K562 (cell line): ENCODE data around the gene SPATA33. TPM values are rescaled to one million over a fixed set of nuclear protein-coding genes. Genes with fewer than 3 reads are reported as not detected.
A peak's percentile ranks its signal among the peaks of the same experiment; 100 is the strongest.

ENCODE experiments used
- ATAC-seq: fragments of 200-7000 bp; cut with Tn5 transposase; 3 replicates; pipeline ENCODE4 v1.9.1; 2020; ENCODE audit warnings: moderate library complexity
- BruUV-seq: library from RNA; stranded (reverse); fragments of 400-500 nt; replicated peaks from 2 replicates; lab custom pipeline; 2021; lab: Mats Ljungman, UMichigan
- CTCF ChIA-PET: fragments of 300-600 bp; formaldehyde crosslinking; extraction: SDS; loops from one replicate; lab custom pipeline; 2021; ENCODE audit warnings: low intra/inter-chr PET ratio; lab: Yijun Ruan, JAX
- POLR2A ChIA-PET: fragments of 300-600, 350-650 bp; sonication (Branson Sonifier 250); formaldehyde crosslinking; extraction: SDS; loops from one replicate; lab custom pipeline; 2021; ENCODE audit warnings: antibody characterized with exemption, inconsistent platforms; lab: Yijun Ruan, JAX
- DNase-seq, 4 experiments: peaks; one replicate each; pipeline versions ENCODE4 v3.0.0 to v3.0.0-alpha.2; 2011 to 2018; ENCODE audit warnings: low spot score in 3 of 4, mixed read lengths in 3 of 4; ENCODE audit errors: extremely low read depth in 1 of 4
- FAIRE-seq: peaks from 2 replicates; lab custom pipeline; 2011; peaks lifted over from hg19 to GRCh38; lab: Jason Lieb, UNC
- H2AFZ ChIP-seq: 2 replicates; pipeline ENCODE4 v1.6.0; 2011; ENCODE audit warnings: low read depth, low read length, control low read depth, inconsistent platforms
- H3K27ac ChIP-seq: fragments of 200-600 bp; 3 replicates; pipeline ENCODE4 v1.8.0; 2011; ENCODE audit warnings: low read depth, mild to moderate bottlenecking, control low read depth, inconsistent platforms, low read length, moderate library complexity, mixed read lengths; ENCODE audit errors: extremely low read depth
- H3K27me3 ChIP-seq, 2 experiments: fragments of 300-600 bp in 1 of 2; 2 replicates in 1 of 2; 3 replicates in 1 of 2; pipeline versions ENCODE4 v1.6.0 to v1.8.0; 2011; ENCODE audit warnings: inconsistent platforms in 2 of 2, low read length in 2 of 2, mild to moderate bottlenecking in 1 of 2, mixed read lengths in 1 of 2, moderate library complexity in 1 of 2; ENCODE audit not compliant: control insufficient read depth in 2 of 2, insufficient read depth in 2 of 2
- H3K36me3 ChIP-seq: fragments of 300-600 bp; 3 replicates; pipeline ENCODE4 v1.8.0; 2011; ENCODE audit warnings: mild to moderate bottlenecking, low read length, inconsistent platforms; ENCODE audit not compliant: control insufficient read depth, insufficient read depth
- H3K4me1 ChIP-seq, 2 experiments: fragments of 200-600 bp in 1 of 2; replicated peaks in 1 of 2; 2 replicates in 1 of 2; 3 replicates in 1 of 2; pipeline versions ENCODE4 v1.5.1 to v1.8.0; 2011; ENCODE audit warnings: inconsistent platforms in 2 of 2, low read length in 2 of 2, mild to moderate bottlenecking in 1 of 2, mixed read lengths in 1 of 2, moderate library complexity in 1 of 2; ENCODE audit not compliant: control insufficient read depth in 2 of 2, insufficient read depth in 2 of 2
- H3K4me2 ChIP-seq: 2 replicates; pipeline ENCODE4 v1.6.1; 2011; ENCODE audit warnings: low read length, control low read depth, inconsistent platforms, mixed read lengths; ENCODE audit not compliant: insufficient read depth
- H3K4me3 ChIP-seq: fragments of 200-600 bp; sonication (generic), shearing (Covaris generic); 2 replicates; pipeline ENCODE4 v1.5.1; 2016; ENCODE audit warnings: control low read depth, inconsistent platforms
- H3K79me2 ChIP-seq: fragments of 200-600 bp; 3 replicates; pipeline ENCODE4 v1.8.0; 2011; ENCODE audit warnings: low read length, inconsistent platforms; ENCODE audit not compliant: control insufficient read depth, insufficient read depth
- H3K9ac ChIP-seq, 2 experiments: 2 replicates each; pipeline versions ENCODE4 v1.6.0 to v1.6.1; 2011; ENCODE audit warnings: low read depth in 2 of 2, low read length in 2 of 2, control low read depth in 1 of 2, inconsistent platforms in 1 of 2, mild to moderate bottlenecking in 1 of 2, mixed read lengths in 1 of 2; ENCODE audit not compliant: insufficient read depth in 1 of 2
- H3K9me1 ChIP-seq: one replicate; pipeline ENCODE4 v1.6.0; 2011; ENCODE audit warnings: inconsistent platforms, mild to moderate bottlenecking, low read length, moderate library complexity; ENCODE audit not compliant: control insufficient read depth, insufficient read depth
- H3K9me3 ChIP-seq: replicated peaks from 2 replicates; pipeline ENCODE4 v1.5.1; 2011; ENCODE audit warnings: low read depth, low read length, inconsistent platforms; ENCODE audit not compliant: control insufficient read depth, insufficient read depth
- H4K20me1 ChIP-seq: replicated peaks from 2 replicates; pipeline ENCODE4 v1.6.1; 2011; ENCODE audit warnings: low read length, inconsistent platforms, mixed read lengths; ENCODE audit not compliant: control insufficient read depth, insufficient read depth
- ARID2 ChIP-seq: fragments of 450-650 bp; IDR thresholded peaks from 2 replicates; pipeline ENCODE4 v1.6.1; 2017; ENCODE audit warnings: antibody characterized with exemption, mild to moderate bottlenecking
- CEBPG ChIP-seq, 3 experiments: fragments of 200-800 bp in 1 of 3; sonication (Bioruptor generic) in 1 of 3; sonication (generic) in 1 of 3; formaldehyde crosslinking in 1 of 3; IDR thresholded peaks in 2 of 3; conservative IDR thresholded peaks in 1 of 3; 2 replicates each; pipeline versions ENCODE4 v1.6.1 to v1.8.0; 2016 to 2022; ENCODE audit warnings: missing compliant biosample characterization in 2 of 3, missing genetic modification characterization in 2 of 3, mild to moderate bottlenecking in 1 of 3, missing genetic modification reagents in 1 of 3
- CREB3 ChIP-seq: fragments of 450-650 bp; conservative IDR thresholded peaks from 2 replicates; pipeline ENCODE4 v1.6.1; 2016; ENCODE audit warnings: missing genetic modification characterization, low read depth, mild to moderate bottlenecking, missing compliant biosample characterization, moderate library complexity
- CTCFL ChIP-seq: IDR thresholded peaks from 2 replicates; pipeline ENCODE4 v1.6.1; 2011; ENCODE audit warnings: borderline replicate concordance, low read depth, mild to moderate bottlenecking, moderate library complexity, low read length; ENCODE audit not compliant: insufficient read depth, poor library complexity, severe bottlenecking
- FUS ChIP-seq: fragments of 200-400 bp; formaldehyde crosslinking; optimal IDR thresholded peaks from 2 replicates; pipeline ENCODE3; 2017; ENCODE audit warnings: low read depth, low read length
- HIVEP1 ChIP-seq: fragments of 250-450 bp; sonication (Bioruptor Pico); IDR thresholded peaks from 2 replicates; pipeline ENCODE4 v1.4.0; 2020; ENCODE audit warnings: mild to moderate bottlenecking
- HNRNPL ChIP-seq: fragments of 200-400 bp; formaldehyde crosslinking; IDR thresholded peaks from 2 replicates; pipeline ENCODE4 v1.6.1; 2017; ENCODE audit warnings: low read depth, mild to moderate bottlenecking, low read length
- KAT7 ChIP-seq: sonication (generic); formaldehyde crosslinking; IDR thresholded peaks from 2 replicates; pipeline ENCODE4 v1.8.0; 2022; ENCODE audit warnings: missing genetic modification reagents, mild to moderate bottlenecking, borderline replicate concordance
- NR0B1 ChIP-seq: fragments of 450-650 bp; IDR thresholded peaks from one replicate; pipeline ENCODE4 v1.6.1; 2018; ENCODE audit warnings: mild to moderate bottlenecking, moderate library complexity; ENCODE audit not compliant: partially characterized antibody
- PCBP2 ChIP-seq: fragments of 200-400 bp; formaldehyde crosslinking; IDR thresholded peaks from 2 replicates; pipeline ENCODE4 v1.6.1; 2018; ENCODE audit warnings: low read length, low read depth, mild to moderate bottlenecking, moderate library complexity; ENCODE audit not compliant: poor library complexity, severe bottlenecking
- SIN3B ChIP-seq: fragments of 450-650 bp; IDR thresholded peaks from 2 replicates; pipeline ENCODE4 v1.6.1; 2017; ENCODE audit warnings: low read depth, mild to moderate bottlenecking, moderate library complexity
- ZFPM2 ChIP-seq: fragments of 250-450 bp; sonication (Bioruptor Pico); IDR thresholded peaks from 2 replicates; pipeline ENCODE4 v1.5.1; 2022; ENCODE audit warnings: mild to moderate bottlenecking
- ZNF445 ChIP-seq: fragments of 250-450 bp; sonication (Bioruptor Pico); IDR thresholded peaks from 2 replicates; pipeline ENCODE4 v1.4.0; 2020; ENCODE audit warnings: low read depth, mild to moderate bottlenecking, moderate library complexity
- WGBS: fragments of 100-300 bp; shearing (Covaris generic); methylation state at CpG from one replicate; pipeline ENCODE4 v1.1.6; 2016; ENCODE audit warnings: low coverage, mixed read lengths; ENCODE audit not compliant: insufficient coverage; ENCODE audit errors: missing lambda C conversion rate; 5-methylcytosine and 5-hydroxymethylcytosine counted together
- in situ Hi-C: fragments of 300-500 bp; cut with MboI; formaldehyde crosslinking; loops from 4 replicates; pipeline ENCODE4 v1.15.0; 2018; ENCODE audit warnings: inconsistent platforms, mixed read lengths
- intact Hi-C: fragments of 100-400 bp; cut with micrococcal nuclease; formaldehyde crosslinking; loops from 2 replicates; pipeline ENCODE4 v1.14.2; 2022
- polyA plus RNA-seq, 8 experiments: library from polyadenylated mRNA; depleted of rRNA in 4 of 8; stranded (reverse) in 5 of 8; unstranded in 3 of 8; fragments of >200 nt; fragmentation: Nextera tagmentation in 2 of 8; fragmentation: Illumina TruSeq in 1 of 8; extraction: Ambion mirVana in 2 of 8; extraction: Trizol in 1 of 8; gene quantifications; 2 replicates each; pipeline versions ENCODE4 v1.2.1 to v1.2.3, GENCODE V29; 2011 to 2014; ENCODE audit warnings: inconsistent platforms in 1 of 8, missing spikeins in 1 of 8
- total RNA-seq, 7 experiments: library from RNA; depleted of rRNA in 6 of 7; stranded (reverse); fragments of >200 nt in 6 of 7; fragmentation: Illumina TruSeq in 2 of 7; extraction: Trizol in 2 of 7; gene quantifications; 2 replicates each; pipeline versions ENCODE4 v1.2.1 to v1.2.3, GENCODE V29; 2011 to 2021; ENCODE audit warnings: low replicate concordance in 1 of 7

SPATA33 gene
- total and polyA plus RNA-seq, 9 of the 15 experiments (the other 6 are each of a cell fraction or from before 2014, with no cell fraction given), result 4.0 to 20.0 (median 11.8) TPM

- TF ChIP-seq NR0B1 (no peak), HNRNPL (no peak)
Measured at GRCh38 chr16:89712274-89712781, 54.7 kb downstream of the SPATA33 start (continued).

- Histone ChIP-seq H3K36me3 (peaks cover 47% of the 10 kb centered on the region), H3K9me1 (no peaks in the 10 kb centered on the region), H3K4me2 (no peak overlapping the region), H2AFZ (no peak overlapping the region), H3K4me3 (no peak overlapping the region), H3K27me3 (no peaks in the 10 kb centered on the region), H3K9me3 (0 out of 2 replicates have a peak, but pooled peaks cover 2% of the 10 kb centered on the region), H3K27ac (no peak overlapping the region), H4K20me1 (peaks cover 15% of the 10 kb centered on the region; the same call in 1 of the 2 replicates), H3K9ac (peak overlapping the region in 1 of 2 experiments; percentile 71; a peak in 2 of 4 replicates), H3K79me2 (peaks cover 31% of the 10 kb centered on the region), H3K4me1 (peaks cover 30 to 75% of the 10 kb centered on the region in 2 experiments)
- FAIRE-seq, result no peak
- no TSS peak for BruUV-seq
- intact Hi-C loops (no loop called here), in situ Hi-C loops (no loop called here)
- POLR2A ChIA-PET, result interaction anchor here (0.6 to 5.7 kb wide), 5 partner anchors 9 to 217 kb away, joined by 3 to 45 read pairs (median 3); no protein-coding TSS in a partner anchor
- no peak for ATAC-seq
- CTCF ChIA-PET, result no interaction called here
- WGBS, result 93% methylated on average over 14 of the region's 15 CpGs
- DNase-seq, result no peak
- no peak for TF ChIP-seq KAT7 (CRISPR knock-in tag)
- no peak for TF ChIP-seq NR0B1
- no peak for TF ChIP-seq ZNF445 (CRISPR knock-in tag)
- TF ChIP-seq CTCFL, result no peak
- no peak for TF ChIP-seq CREB3
- no peak for TF ChIP-seq SIN3B
- no peak for TF ChIP-seq ZFPM2 (CRISPR knock-in tag)
- TF ChIP-seq CEBPG (CRISPR knock-in tag; IDR thresholded peaks at IDR 0.05), result no peak
- TF ChIP-seq CEBPG (tag; conservative IDR thresholded peaks at IDR 0.05 in 1 of 2, IDR thresholded peaks at IDR 0.05 in 1 of 2), result no peak
- no peak for TF ChIP-seq PCBP2
- TF ChIP-seq HIVEP1, result no peak
- no peak for TF ChIP-seq ARID2
- no peak for TF ChIP-seq FUS
Measured at GRCh38 chr16:89716493-89716892, 58.9 kb downstream of the SPATA33 start.
